G401.6 (cell line): ENCODE measurements around the gene MYO16.

Experiments
- FAIRE-seq: peaks from 2 replicates; lab custom pipeline; 2012; peaks lifted over from hg19 to GRCh38; lab: Jason Lieb, UNC

MYO16 gene

DNA sequence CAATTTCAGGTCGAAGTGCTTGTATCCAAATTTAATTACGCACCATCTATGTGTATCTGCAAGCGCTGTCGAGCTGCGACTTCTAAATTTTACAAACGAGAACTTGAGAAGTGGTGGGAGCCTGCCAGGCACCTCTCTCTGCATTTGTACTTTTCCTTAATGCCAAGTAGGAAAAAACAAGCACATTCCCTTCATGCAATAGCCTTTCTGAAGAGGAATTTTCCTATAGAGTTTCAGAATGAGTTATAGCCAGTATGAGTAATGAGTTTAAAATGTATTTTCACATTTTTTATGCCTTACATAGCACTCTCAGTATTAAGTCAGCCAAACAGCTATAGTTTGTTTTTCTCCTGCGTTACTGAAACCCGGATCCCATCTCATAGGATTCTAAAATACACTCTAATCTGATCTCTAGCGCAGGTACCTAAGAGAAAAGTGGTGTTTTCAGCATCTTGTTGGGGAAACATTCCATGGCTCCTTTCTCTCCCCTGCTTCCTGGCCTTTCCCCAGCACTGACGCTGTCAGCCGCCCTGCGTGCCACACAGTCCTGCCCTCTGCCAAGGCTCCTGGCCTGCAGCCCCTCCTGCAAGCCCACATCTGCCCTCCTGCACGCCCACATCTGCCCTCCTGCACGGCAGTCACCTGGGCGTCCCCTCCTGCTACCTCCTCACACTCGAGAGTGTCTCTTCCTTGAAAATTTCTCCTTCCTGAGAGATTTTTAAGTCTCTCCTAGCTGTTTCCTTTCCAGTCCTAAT lies 526.9 kb downstream of the MYO16 start:
- FAIRE-seq = no peak

DNA sequence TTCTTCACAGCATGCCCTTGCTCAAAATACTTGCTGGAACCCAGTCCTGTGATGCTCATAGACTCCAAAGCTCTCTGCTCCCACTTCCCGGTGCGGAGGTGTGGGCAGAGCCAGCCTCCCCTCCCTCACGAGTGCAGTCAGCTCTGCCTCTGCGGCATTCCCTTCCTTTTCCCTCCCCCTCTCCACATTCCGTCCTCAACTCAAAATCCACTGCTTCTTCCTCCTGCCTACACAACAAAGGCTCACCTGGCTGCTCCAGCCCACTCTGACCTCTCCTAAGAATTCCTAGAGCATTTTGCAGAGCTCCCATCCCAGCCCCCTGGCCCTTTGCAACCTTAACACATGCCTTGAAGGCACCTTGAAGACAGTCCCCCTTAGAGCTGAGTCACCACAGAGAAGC lies 527.9 kb downstream of the MYO16 start:
- no peak for FAIRE-seq

DNA sequence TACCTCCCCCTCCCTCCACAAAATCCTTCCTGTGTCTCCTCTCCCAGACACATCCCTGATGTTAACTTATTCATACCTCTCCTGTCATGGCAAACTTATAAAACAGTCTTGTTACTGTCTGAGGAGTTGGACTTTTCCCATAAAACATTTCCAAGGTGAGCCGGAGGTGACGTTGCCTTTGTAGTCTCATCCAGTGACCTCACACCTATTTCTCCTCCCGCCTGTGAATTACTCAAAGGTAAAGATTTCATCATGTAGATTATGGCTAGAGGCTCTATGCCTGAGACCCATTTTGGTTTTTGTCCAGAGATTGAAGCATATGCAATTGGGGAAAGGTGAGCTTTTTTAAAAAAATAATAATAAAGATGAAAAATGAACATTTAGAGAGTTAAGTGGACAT lies 529.0 kb downstream of the MYO16 start:
- FAIRE-seq = no peak

DNA sequence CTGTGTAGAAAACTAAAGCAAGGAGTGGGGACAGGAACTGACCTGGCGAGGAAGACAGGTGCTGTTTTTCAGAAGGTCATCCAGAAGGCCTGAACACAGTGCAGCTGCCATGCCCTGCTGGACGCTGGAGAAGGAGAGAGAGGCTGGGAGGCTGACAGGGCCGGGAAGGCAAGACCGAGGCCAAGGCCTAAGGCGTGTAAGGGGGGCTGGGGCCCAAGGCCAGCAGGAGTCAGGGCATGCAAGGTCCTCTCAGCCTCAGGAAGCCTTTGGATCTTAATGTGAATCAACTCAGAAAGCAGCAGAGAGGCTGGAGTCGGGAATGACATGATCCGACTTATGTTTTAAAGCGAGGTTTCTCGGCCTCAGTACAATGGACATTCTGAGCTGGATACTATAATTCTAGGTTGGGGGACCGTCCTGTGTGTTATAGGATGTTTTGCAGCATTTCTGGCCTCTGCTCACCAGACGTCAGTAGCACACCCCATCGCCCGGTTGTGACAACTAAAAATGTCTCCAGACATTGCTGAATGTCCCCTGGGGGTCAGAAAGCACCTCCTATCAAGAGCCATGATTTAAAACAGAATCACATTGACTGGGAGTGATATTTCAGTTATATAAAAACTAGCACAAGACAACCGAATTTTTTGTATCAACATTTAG lies 530.4 kb downstream of the MYO16 start:
- no peak for FAIRE-seq

GRCh38 chr13:109160357-109160756 lies 530.9 kb downstream of the MYO16 start:
- no peak for FAIRE-seq

DNA sequence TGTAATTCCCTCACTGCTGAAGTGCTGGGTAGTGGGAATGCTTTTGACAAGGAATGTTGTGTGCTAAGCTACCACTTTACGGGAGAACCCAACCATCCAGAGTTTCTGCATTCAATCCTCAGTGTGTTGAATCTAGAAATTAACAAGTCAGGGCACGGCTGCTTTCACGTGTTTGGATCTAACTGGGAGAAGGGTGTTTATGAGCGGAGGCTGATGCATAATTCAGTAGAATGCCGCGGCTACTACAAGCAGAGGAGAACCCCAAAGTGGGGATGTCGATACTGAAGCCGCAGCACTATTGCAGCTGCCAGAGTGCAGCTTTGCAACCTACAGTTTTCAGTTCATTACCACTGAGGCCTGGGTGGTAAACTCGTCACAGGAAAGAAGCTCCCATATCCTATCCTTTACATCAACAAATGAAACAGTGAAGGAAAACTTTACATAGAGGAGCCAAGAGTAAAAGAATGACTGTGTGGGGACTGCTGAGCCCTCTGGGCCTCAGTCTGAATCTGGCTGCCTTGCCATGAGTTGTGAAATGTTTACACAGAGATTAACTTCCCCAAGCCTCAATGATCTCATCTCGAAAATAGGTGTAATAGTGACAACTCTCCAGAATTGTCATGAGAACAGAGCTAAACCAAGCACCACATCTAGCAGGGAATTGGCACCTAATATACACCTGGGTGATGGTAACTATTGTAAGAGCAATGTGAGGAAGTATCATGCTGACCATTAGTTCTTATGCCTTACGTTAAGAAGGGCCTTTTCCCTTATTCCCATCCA lies 531.7 kb downstream of the MYO16 start:
- no peak for FAIRE-seq

DNA sequence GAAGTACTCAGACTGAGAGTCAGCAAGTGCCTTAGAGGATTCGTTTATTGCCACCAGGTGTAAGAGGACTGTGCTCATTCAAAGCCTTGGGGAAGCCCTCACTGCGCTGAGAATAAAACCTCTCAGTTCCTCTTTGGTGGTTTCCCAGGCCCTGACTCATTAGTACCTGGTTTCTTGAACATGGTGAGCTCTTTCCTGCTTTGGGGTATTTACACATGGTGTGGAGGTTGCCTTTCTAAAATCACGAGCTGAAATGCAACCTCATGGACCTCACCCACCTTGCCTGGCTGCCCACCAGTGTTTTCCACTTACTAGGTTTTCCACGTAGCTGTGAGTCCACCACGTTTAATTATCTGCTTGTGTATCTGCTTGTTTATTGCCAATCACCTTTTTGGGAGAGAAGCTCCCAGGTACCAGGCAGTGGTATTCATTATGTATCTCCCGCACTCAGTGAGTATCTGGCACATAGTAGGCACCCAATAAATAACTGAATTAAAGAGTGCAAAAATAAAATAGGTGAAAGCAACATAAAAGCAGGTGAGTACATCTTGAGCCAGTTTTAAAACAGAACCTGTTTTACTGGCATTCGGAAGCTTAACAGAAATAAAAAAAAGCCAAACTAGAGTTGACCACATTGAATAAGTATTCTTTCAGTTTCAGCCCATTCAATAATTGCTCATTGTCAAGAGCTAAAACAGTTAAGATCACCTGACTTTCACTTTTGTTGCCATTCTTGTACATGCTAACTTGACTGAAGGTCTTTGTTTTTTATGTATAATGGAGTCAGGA lies 533.0 kb downstream of the MYO16 start:
- FAIRE-seq = no peak

DNA sequence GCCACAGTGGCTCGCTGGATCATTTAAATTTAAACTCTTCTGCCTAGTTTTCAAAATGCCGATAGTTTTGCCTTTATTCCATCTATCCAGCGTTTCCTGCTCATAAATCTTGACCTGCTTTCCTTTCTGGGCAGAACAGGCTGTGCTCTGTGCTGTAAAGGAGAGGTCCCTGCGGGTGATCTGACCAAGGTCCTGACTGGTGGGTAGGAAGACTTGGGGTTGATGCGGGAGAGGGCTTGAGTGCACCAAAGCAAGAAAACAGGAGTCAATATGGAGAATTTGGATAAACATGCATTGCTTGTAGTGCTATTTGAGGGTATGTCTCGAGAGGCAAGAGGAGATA lies 533.6 kb downstream of the MYO16 start:
- FAIRE-seq = no peak

DNA sequence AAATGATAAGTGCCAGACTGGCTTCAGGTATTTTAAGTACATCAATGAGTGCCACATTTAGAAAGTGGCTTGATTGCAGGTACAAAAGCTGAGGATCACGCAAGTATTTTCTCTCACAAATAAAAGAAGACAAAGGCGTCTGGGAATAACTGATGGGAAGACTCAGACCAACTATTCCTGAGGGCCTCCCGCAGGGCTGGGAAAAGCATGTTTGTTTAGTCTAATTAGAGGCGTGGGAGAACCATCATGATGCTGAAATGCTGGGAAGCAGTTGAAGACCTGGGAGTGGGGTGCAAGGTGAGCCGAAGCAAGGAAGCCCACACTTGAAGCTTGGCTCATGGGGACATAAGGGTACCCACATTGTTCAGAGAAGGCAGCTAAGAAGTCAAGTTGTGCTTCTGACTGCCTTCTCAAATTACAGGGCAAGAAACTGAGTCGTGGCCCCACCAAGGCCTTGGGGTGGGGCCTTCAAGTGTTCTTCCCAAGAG lies 536.0 kb downstream of the MYO16 start:
- FAIRE-seq = no peak

GRCh38 chr13:109166804-109167203 lies 537.4 kb downstream of the MYO16 start:
- no peak for FAIRE-seq

- FAIRE-seq = no peak
Measured at GRCh38 chr13:109172136-109172535, 542.7 kb downstream of the MYO16 start.

- FAIRE-seq = no peak
Measured at GRCh38 chr13:109175666-109176065, 546.3 kb downstream of the MYO16 start.

DNA sequence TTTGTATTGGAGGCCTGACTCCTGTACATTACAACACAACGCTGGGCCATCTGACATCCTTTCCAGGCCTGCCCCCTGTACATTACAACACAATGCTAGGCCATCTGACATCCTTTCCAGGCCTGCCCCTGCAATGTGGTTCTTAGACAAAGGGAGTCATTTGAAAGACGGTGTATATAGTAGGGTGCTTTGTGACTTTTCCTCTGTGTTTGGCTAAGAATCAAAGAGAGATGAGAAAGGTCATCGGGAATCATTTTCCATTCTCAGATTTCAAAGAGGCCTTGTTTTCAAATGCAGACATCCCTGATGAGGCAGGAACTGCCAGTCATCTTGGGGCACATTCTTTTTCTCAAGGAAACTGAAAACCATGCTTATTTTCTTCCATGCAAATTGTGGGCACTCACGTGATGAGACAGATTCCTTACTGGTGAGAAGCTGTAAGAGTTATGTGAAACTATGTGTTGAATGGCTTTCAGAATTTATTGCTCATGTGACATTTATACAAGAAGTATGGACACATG lies 551.6 kb downstream of the MYO16 start:
- no peak for FAIRE-seq

- FAIRE-seq = no peak
Measured at GRCh38 chr13:109182777-109183465, 553.5 kb downstream of the MYO16 start.

DNA sequence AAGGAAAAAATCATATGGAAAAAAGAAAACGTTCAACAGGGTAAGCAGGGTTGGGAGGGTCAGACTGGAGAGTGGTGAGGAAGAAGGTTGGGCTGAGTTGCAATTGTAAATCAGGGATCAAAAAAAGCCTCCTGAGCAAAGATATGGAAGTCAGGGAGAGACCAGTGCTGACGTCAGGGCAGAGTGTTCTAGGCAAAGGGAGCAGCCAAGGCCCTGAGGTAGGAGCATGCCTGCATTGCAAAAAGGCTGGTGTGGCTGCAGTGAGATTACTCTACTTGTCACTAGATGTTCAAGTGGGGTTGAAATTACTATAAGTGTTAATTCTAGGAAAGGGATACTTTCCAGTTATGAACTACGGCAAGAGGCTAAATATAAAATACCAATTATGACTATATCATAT lies 562.0 kb downstream of the MYO16 start:
- FAIRE-seq = no peak

DNA sequence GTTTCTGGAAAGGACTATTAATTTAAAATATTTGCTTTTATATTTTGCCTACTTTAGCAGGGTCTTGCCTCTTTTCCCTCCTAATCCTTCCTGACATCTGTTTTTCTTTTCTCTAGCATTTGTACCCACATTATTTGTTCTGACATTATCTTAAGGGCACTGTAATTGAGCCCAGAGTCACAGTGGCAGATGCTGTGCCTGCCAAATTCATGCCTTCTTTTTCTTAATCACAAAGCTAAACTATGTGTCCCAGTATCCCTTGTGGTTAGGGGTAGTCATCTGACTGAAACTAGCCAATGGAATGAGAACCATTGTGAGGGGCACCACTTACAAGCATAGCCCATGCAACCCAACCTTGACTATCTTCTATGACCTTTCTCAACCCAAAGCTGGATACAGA lies 562.9 kb downstream of the MYO16 start:
- FAIRE-seq = no peak

DNA sequence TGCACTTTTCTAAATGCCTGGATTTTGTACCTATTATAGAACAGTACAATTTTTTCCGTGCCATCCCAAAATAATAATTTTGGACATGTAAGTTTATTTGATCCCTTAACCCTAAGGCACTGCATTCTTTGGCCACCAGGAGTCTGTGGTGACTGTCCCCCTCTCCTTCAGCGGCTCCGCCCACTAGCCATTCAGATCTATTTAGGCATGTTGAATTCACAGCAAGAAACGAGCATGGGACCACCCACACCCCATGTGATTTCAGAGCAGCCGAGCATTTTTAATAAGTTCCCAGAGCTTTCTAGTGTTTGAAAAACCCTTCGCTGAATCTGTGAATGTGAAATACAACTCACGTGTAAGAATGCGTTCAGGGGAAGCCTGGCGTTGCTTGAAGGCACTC lies 567.5 kb downstream of the MYO16 start:
- no peak for FAIRE-seq

DNA sequence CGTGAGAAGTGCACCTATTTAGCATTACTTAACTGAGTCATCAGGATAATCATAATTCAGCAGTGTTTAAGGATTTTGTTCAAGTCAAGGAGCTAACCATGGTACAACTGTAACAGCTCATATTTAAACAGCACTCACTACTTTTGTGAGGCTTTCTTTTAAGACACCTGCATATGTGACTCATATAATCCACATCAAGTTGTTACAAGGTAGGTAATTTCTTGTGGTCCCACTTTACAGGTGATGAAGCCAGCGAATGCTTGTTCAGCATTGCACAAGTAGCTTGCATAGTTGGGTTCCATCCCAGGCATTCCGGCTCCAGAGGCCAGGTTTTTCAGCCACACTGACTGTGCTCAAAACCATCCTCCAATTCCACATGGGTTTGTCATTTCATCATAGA lies 569.2 kb downstream of the MYO16 start:
- no peak for FAIRE-seq

GRCh38 chr13:109199280-109199679 lies 569.9 kb downstream of the MYO16 start:
- FAIRE-seq = no peak

- FAIRE-seq = no peak
Measured at GRCh38 chr13:109200556-109200955, 571.1 kb downstream of the MYO16 start.

DNA sequence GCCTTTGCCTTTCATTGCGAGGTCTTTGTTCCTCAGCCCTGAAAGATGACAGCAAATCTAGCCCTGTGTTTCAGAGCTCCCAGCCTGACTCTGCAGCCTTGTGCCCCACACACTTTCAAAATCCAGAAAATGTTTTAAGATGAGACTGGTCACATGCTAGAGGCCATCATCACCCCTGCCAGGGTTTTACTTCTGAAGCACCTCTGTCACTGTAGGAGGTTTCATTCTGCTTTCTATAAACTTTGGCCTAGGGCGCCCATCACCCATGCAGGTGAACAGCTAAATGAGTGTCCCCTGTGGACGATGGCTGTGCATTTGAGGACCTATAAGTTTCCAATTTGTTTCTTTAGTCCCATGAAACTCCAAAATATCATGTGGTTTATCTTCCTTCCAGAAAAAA lies 574.2 kb downstream of the MYO16 start:
- no peak for FAIRE-seq

DNA sequence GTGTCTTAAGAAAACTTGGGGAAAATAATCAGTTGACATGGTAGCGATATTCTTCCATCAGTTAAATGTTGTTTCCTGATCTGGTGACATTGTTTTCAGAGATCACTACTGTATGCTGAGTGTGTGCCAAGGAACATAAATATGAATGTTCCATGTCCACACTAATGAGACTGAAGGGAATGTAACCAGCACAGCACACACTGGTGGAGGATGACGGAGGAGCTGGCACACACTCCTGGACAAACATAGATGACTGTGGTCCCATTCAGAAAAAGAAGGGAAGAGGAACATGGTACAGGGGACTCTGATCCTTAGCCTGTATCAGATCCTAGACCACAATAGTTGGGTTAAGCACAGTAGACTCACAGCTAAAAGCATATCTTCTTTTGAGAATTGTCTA lies 574.8 kb downstream of the MYO16 start:
- no peak for FAIRE-seq
